DOHH2 (cell line): Measurements from ENCODE around the gene ALCAM.

Source experiments
- H3F3A ChIP-seq: fragments of 200-600 bp; sonication (generic), shearing (Covaris generic); 2 replicates; pipeline ENCODE4 v1.6.0; 2016; ENCODE audit warnings: antibody characterized with exemption, mild to moderate bottlenecking; ENCODE audit not compliant: control insufficient read depth, insufficient read depth
- H3K27ac ChIP-seq: fragments of 200-600 bp; sonication (generic); 2 replicates; pipeline ENCODE4 v1.5.1; 2014; ENCODE audit warnings: low read depth, mild to moderate bottlenecking, low read length, moderate library complexity
- H3K27me3 ChIP-seq: fragments of 200-600 bp; sonication (generic); 2 replicates; pipeline ENCODE4 v1.6.1; 2014; ENCODE audit warnings: mild to moderate bottlenecking, low read length, mixed read lengths; ENCODE audit not compliant: control insufficient read depth
- H3K36me3 ChIP-seq: fragments of 200-600 bp; sonication (generic); 2 replicates; pipeline ENCODE4 v1.6.1; 2014; ENCODE audit warnings: mild to moderate bottlenecking, low read length, moderate library complexity, mixed read lengths; ENCODE audit not compliant: control insufficient read depth
- H3K4me1 ChIP-seq: fragments of 200-600 bp; sonication (generic); 2 replicates; pipeline ENCODE4 v1.6.1; 2014; ENCODE audit warnings: mild to moderate bottlenecking, low read length, mixed read lengths; ENCODE audit not compliant: control insufficient read depth
- H3K4me2 ChIP-seq: fragments of 200-600 bp; sonication (generic); 2 replicates; pipeline ENCODE4 v1.6.0; 2014; ENCODE audit warnings: mild to moderate bottlenecking, low read length, moderate library complexity
- H3K4me3 ChIP-seq: fragments of 200-600 bp; sonication (generic); 2 replicates; pipeline ENCODE4 v1.5.1; 2014; ENCODE audit warnings: mild to moderate bottlenecking, low read length, mixed read lengths
- H3K79me2 ChIP-seq: fragments of 200-600 bp; sonication (generic); 2 replicates; pipeline ENCODE4 v1.6.1; 2014; ENCODE audit warnings: mild to moderate bottlenecking, low read length, mixed read lengths; ENCODE audit not compliant: control insufficient read depth
- H3K9me2 ChIP-seq: fragments of 200-600 bp; sonication (generic); replicated peaks from 2 replicates; pipeline ENCODE4 v1.6.1; 2014; ENCODE audit warnings: mild to moderate bottlenecking, low read length, mixed read lengths; ENCODE audit not compliant: control insufficient read depth
- H3K9me3 ChIP-seq: fragments of 200-600 bp; sonication (generic); 2 replicates; pipeline ENCODE4 v1.6.1; 2014; ENCODE audit warnings: antibody characterized with exemption, low read length, mixed read lengths; ENCODE audit not compliant: control insufficient read depth, insufficient read depth
- H4K20me1 ChIP-seq: fragments of 200-600 bp; sonication (generic); 2 replicates; pipeline ENCODE4 v1.6.0; 2014; ENCODE audit warnings: low read depth, mild to moderate bottlenecking, antibody characterized with exemption, low read length, moderate library complexity; ENCODE audit not compliant: control insufficient read depth, insufficient read depth
- CTCF ChIP-seq: fragments of 200-600 bp; sonication (generic); IDR thresholded peaks from one replicate; pipeline ENCODE4 v1.5.1; 2014; ENCODE audit warnings: antibody characterized with exemption, mild to moderate bottlenecking, low read depth, low read length; ENCODE audit not compliant: poor library complexity, severe bottlenecking
- EZH2phosphoT487 ChIP-seq: fragments of 200-600 bp; sonication (generic); IDR thresholded peaks from 2 replicates; pipeline ENCODE4 v1.6.1; 2017; ENCODE audit warnings: borderline replicate concordance, mild to moderate bottlenecking, antibody characterized with exemption, low read length, moderate library complexity, mixed read lengths

ALCAM gene

GRCh38 chr3:105360003-105360402, 6.7 kb upstream of the ALCAM start:
- H3F3A ChIP-seq: no peaks in the 10 kb centered on the region
- no peaks in the 10 kb centered on the region for H3K9me3 ChIP-seq
- no peak overlapping the region for H3K4me2 ChIP-seq
- no peaks in the 10 kb centered on the region for H3K27me3 ChIP-seq
- H3K4me3 ChIP-seq: no peak overlapping the region
- TF ChIP-seq CTCF (no peak), EZH2phosphoT487 (no peak)
- H4K20me1 ChIP-seq: no peaks in the 10 kb centered on the region
- no peaks in the 10 kb centered on the region for H3K4me1 ChIP-seq
- H3K36me3 ChIP-seq: no peaks in the 10 kb centered on the region
- H3K79me2 ChIP-seq: no peaks in the 10 kb centered on the region
- no peaks in the 10 kb centered on the region for H3K9me2 ChIP-seq
- H3K27ac ChIP-seq: no peak overlapping the region

- Histone ChIP-seq H3F3A (no peaks in the 10 kb centered on the region), H3K4me2 (no peak overlapping the region)
These were observed 4.6 kb upstream of the ALCAM start for GRCh38 chr3:105362021-105362665.

GRCh38 chr3:105364128-105364527, 2.6 kb upstream of the ALCAM start:
- H3K27ac ChIP-seq: no peak overlapping the region
- H3K4me1 ChIP-seq: peaks cover 12% of the 10 kb centered on the region
- peaks cover 7% of the 10 kb centered on the region for H3K27me3 ChIP-seq
- H3K36me3 ChIP-seq: no peaks in the 10 kb centered on the region; the same call in 1 of the 2 replicates
- H3F3A ChIP-seq: peaks cover 15% of the 10 kb centered on the region
- H3K4me2 ChIP-seq: no peak overlapping the region
- H3K79me2 ChIP-seq: peaks cover 15% of the 10 kb centered on the region
- no peak for TF ChIP-seq CTCF
- TF ChIP-seq EZH2phosphoT487: no peak
- H3K9me3 ChIP-seq: no peaks in the 10 kb centered on the region
- no peaks in the 10 kb centered on the region for H4K20me1 ChIP-seq
- H3K9me2 ChIP-seq: no peaks in the 10 kb centered on the region
- H3K4me3 ChIP-seq: no peak overlapping the region

More at GRCh38 chr3:105362021-105362665, 4.6 kb upstream of the ALCAM start:
- Histone ChIP-seq H3K4me3 (no peak overlapping the region), H3K27me3 (peaks cover 7% of the 10 kb centered on the region), H3K9me3 (no peaks in the 10 kb centered on the region), H3K4me1 (peaks cover 12% of the 10 kb centered on the region), H3K79me2 (peaks cover 4% of the 10 kb centered on the region), H4K20me1 (no peaks in the 10 kb centered on the region), H3K27ac (no peak overlapping the region), H3K9me2 (no peaks in the 10 kb centered on the region), H3K36me3 (no peaks in the 10 kb centered on the region)
- no peak for TF ChIP-seq CTCF
